Measurements from ENCODE around the gene CYP46A1. TPM values are rescaled to one million over a fixed set of nuclear protein-coding genes. Genes with fewer than 3 reads are reported as not detected.

CYP46A1 gene
- total and polyA plus RNA-seq, 10 donors, result 0.11 to 0.85 (median 0.32) TPM

DNA sequence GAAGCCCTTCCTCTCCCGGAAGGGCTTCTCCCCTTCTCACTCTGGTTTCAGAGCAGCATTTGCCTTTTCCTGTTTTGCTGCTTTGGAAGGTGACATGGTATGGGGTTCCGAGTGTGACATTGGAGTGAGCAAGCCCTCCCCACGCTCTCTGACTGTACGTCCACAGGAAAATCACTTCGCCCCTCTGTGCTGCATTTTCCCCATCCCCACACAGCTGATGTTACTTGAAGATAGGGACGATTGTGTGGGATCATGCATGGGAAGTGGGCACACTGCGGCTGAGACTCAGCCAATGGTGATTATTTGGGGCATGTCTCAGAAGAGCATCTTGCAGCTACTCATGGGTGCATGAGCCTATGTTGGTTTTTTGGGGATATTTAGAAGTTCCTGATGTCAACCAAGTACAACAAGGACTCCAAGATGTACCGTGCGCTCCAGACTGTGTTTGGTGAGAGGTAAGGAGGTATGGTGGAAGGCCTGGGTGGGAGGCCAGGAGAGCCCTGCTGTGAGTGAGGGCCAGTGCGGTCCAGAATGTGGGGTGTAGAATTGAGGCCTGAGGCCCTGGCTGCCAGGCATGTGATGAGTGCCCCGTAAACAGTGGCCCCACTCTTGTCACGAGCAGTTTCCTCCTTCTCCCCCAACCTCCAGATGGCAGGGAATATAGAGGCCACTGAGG lies 15.1 kb downstream of the CYP46A1 start:
- no peaks in the 10 kb centered on the region for H3K27me3 ChIP-seq (replicated peaks in 1 of 7)
- no peak for DNase-seq
- peaks cover 0 to 9% (median 2%) of the 10 kb centered on the region in 6 donors for H3K4me1 ChIP-seq
- peaks cover 6 to 26% (median 23%) of the 10 kb centered on the region in 8 donors for H3K9me3 ChIP-seq
- TF ChIP-seq, protein P1, sequence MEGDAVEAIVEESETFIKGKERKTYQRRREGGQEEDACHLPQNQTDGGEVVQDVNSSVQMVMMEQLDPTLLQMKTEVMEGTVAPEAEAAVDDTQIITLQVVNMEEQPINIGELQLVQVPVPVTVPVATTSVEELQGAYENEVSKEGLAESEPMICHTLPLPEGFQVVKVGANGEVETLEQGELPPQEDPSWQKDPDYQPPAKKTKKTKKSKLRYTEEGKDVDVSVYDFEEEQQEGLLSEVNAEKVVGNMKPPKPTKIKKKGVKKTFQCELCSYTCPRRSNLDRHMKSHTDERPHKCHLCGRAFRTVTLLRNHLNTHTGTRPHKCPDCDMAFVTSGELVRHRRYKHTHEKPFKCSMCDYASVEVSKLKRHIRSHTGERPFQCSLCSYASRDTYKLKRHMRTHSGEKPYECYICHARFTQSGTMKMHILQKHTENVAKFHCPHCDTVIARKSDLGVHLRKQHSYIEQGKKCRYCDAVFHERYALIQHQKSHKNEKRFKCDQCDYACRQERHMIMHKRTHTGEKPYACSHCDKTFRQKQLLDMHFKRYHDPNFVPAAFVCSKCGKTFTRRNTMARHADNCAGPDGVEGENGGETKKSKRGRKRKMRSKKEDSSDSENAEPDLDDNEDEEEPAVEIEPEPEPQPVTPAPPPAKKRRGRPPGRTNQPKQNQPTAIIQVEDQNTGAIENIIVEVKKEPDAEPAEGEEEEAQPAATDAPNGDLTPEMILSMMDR (IDR thresholded peaks at IDR 0.05 in 8 of 11, conservative IDR thresholded peaks at IDR 0.05 in 3 of 11), result no peak
- no peak for TF ChIP-seq POLR2AphosphoS5 (IDR thresholded peaks at IDR 0.05)
- no peak for TF ChIP-seq POLR2A (IDR thresholded peaks at IDR 0.05)
- H3K27ac ChIP-seq, result no peak overlapping the region
- H3K4me3 ChIP-seq, result no peak overlapping the region
- no peaks in the 10 kb centered on the region for H3K36me3 ChIP-seq
- intact Hi-C loops (cut with DNase I; ENCODE audit: low total_unique reads), result no loop called here
- WGBS, 5 donors, result 64 to 67% (median 66%) methylated on average over 12 of the region's 12 CpGs

DNA sequence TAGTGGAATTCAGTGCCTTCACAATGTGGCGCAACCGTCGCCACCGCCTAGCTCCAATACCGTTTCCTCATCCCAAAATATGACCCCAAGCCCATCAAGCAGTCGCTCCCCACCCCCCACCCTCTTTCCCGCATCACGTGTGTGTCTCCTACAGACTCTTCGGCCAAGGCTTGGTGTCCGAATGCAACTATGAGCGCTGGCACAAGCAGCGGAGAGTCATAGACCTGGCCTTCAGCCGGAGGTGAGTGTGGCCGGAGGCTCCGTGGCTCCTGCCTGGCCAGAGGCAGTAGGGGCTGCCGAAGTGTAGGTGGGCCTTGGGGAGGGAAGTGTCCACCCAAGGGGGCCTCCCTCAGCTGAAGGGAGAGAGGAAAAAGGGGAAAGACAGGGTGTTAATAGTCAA lies 15.8 kb downstream of the CYP46A1 start:
- TF ChIP-seq POLR2A (IDR thresholded peaks at IDR 0.05) (no peak), POLR2AphosphoS5 (IDR thresholded peaks at IDR 0.05) (no peak)
- TF ChIP-seq, protein P1 (IDR thresholded peaks at IDR 0.05 in 8 of 11, conservative IDR thresholded peaks at IDR 0.05 in 3 of 11), result no peak
- intact Hi-C loops (cut with DNase I; ENCODE audit: low total_unique reads), result no loop called here
- Histone ChIP-seq H3K27ac (no peak overlapping the region), H3K27me3 (replicated peaks in 1 of 7) (no peaks in the 10 kb centered on the region), H3K4me3 (no peak overlapping the region), H3K36me3 (no peaks in the 10 kb centered on the region), H3K4me1 (peaks cover 0 to 9% (median 2%) of the 10 kb centered on the region in 6 donors), H3K9me3 (peaks cover 6 to 32% (median 28%) of the 10 kb centered on the region in 8 donors)
- WGBS, 5 donors, result 92 to 95% (median 94%) methylated on average over 16 of the region's 16 CpGs
- DNase-seq, result no peak

DNA sequence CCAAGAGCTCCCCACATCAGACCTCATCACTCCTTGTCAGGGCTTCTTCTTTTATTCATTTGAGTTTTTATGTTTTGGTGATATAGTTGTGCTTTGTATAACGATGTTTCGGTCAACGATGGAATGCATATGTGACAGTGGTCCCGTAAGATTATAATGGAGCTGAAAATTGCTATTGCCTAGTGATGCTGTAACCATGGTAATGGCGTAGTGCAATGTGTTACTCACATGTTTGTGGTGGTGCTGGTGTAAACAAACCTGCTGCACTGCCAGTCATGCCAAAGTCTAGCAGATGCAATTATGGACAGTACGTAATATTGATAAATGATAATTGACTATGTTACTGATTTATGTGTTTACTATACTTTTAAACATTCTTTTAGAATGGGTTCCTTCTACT lies 16.3 kb downstream of the CYP46A1 start:
- intact Hi-C loops (cut with DNase I; ENCODE audit: low total_unique reads), result no loop called here
- DNase-seq, result no peak
- Histone ChIP-seq H3K4me3 (no peak overlapping the region), H3K27ac (no peak overlapping the region), H3K9me3 (peaks cover 6 to 34% (median 30%) of the 10 kb centered on the region in 8 donors), H3K36me3 (no peaks in the 10 kb centered on the region), H3K27me3 (replicated peaks in 1 of 7) (no peaks in the 10 kb centered on the region), H3K4me1 (peaks cover 0 to 9% (median 2%) of the 10 kb centered on the region in 6 donors)
- TF ChIP-seq, protein P1 (IDR thresholded peaks at IDR 0.05 in 8 of 11, conservative IDR thresholded peaks at IDR 0.05 in 3 of 11), result no peak
- TF ChIP-seq POLR2A (IDR thresholded peaks at IDR 0.05) (no peak), POLR2AphosphoS5 (IDR thresholded peaks at IDR 0.05) (no peak)
- 94 to 97% (median 96%) methylated on average over 6 of the region's 6 CpGs for WGBS, 5 donors

DNA sequence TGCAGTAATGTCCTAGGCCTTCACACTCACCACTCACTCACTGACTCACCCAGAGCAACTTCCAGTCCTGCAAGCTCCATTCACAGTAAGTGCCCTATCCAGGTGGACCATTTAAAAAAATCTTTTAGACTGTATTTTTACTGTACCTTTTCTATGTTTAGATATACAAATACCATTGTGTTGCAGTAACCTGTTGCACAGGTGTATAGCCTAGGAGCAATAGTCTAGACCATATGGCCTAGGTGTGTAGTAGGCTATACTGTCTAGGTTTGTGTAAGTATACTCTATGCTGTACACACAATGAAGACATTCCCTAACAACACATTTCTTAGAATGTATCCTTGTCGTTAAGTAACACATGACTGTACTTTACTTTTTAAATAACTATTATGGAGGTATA lies 17.2 kb downstream of the CYP46A1 start:
- 93 to 100% (median 98%) methylated on average over 1 of the region's 1 CpG for WGBS, 5 donors
- H3K27me3 ChIP-seq (replicated peaks in 1 of 7), result no peaks in the 10 kb centered on the region
- TF ChIP-seq POLR2AphosphoS5 (IDR thresholded peaks at IDR 0.05) (no peak), POLR2A (IDR thresholded peaks at IDR 0.05) (no peak)
- TF ChIP-seq, protein P1 (IDR thresholded peaks at IDR 0.05 in 8 of 11, conservative IDR thresholded peaks at IDR 0.05 in 3 of 11), result no peak
- H3K4me1 ChIP-seq, result peaks cover 0 to 9% (median 2%) of the 10 kb centered on the region in 6 donors
- H3K36me3 ChIP-seq, result no peaks in the 10 kb centered on the region
- peaks cover 6 to 34% (median 30%) of the 10 kb centered on the region in 8 donors for H3K9me3 ChIP-seq
- intact Hi-C loops (cut with DNase I; ENCODE audit: low total_unique reads), result no loop called here
- no peak overlapping the region for H3K27ac ChIP-seq
- H3K4me3 ChIP-seq, result no peak overlapping the region
- no peak for DNase-seq
